ENCODE data around the gene DRC7. TPM values are rescaled to one million over a fixed set of nuclear protein-coding genes. Genes with fewer than 3 reads are reported as not detected.
A peak's percentile ranks its signal among the peaks of the same experiment; 100 is the strongest.

The DRC7 gene
- polyA plus RNA-seq, 1 donor from 2014 or later = 1.4 TPM

GRCh38 chr16:57694231-57694724 lies 328 bp upstream of the DRC7 start:
- H3K79me2 ChIP-seq (replicated peaks; ENCODE audit: insufficient read depth, low read length) = no peaks in the 10 kb centered on the region
- no peak overlapping the region for H2AFZ ChIP-seq (ENCODE audit: low read depth, low read length)
- H3K9me3 ChIP-seq (ENCODE audit: low read length) = no peaks in the 10 kb centered on the region
- TF ChIP-seq MXI1 (conservative IDR thresholded peaks at IDR 0.05; ENCODE audit: poor library complexity, severe bottlenecking) = no peak
- TF ChIP-seq RAD21 (conservative IDR thresholded peaks at IDR 0.05) = no peak
- TF ChIP-seq EZH2 (IDR thresholded peaks at IDR 0.05; ENCODE audit: borderline replicate concordance, insufficient read depth, low read length, poor library complexity, severe bottlenecking) = no peak
- no peak for TF ChIP-seq SMC3 (conservative IDR thresholded peaks at IDR 0.05; ENCODE audit: poor library complexity)
- H3K9me2 ChIP-seq (ENCODE audit: insufficient read depth, low read length) = no peaks in the 10 kb centered on the region
- H3K36me3 ChIP-seq (ENCODE audit: insufficient read depth, low read length) = no peaks in the 10 kb centered on the region
- H4K20me1 ChIP-seq (ENCODE audit: insufficient read depth) = no peaks in the 10 kb centered on the region
- no peaks in the 10 kb centered on the region for H3K27me3 ChIP-seq (ENCODE audit: insufficient read depth, low read depth, low read length)
- no peak overlapping the region for H3K9ac ChIP-seq (ENCODE audit: low read length)
- no peak overlapping the region for H3K4me2 ChIP-seq (ENCODE audit: low read length)
- no peak overlapping the region for H3K27ac ChIP-seq (ENCODE audit: low read length)
- H3F3A ChIP-seq (ENCODE audit: insufficient read depth, low read length, poor library complexity, severe bottlenecking) = no peaks in the 10 kb centered on the region
- peak overlapping the region; percentile 59 for H3K4me3 ChIP-seq (ENCODE audit: low read length)

GRCh38 chr16:57695680-57696069 lies 1.1 kb downstream of the DRC7 start:
- Histone ChIP-seq H3K4me3 (ENCODE audit: low read length) (no peak overlapping the region), H3K27ac (ENCODE audit: low read length) (no peak overlapping the region), H3K36me3 (ENCODE audit: insufficient read depth, low read length) (no peaks in the 10 kb centered on the region), H3K27me3 (ENCODE audit: insufficient read depth, low read depth, low read length) (no peaks in the 10 kb centered on the region), H4K20me1 (ENCODE audit: insufficient read depth) (no peaks in the 10 kb centered on the region), H3K9me2 (ENCODE audit: insufficient read depth, low read length) (no peaks in the 10 kb centered on the region), H3K4me2 (ENCODE audit: low read length) (no peak overlapping the region), H3K9me3 (ENCODE audit: low read length) (no peaks in the 10 kb centered on the region), H3K79me2 (replicated peaks; ENCODE audit: insufficient read depth, low read length) (no peaks in the 10 kb centered on the region), H2AFZ (ENCODE audit: low read depth, low read length) (no peak overlapping the region), H3K9ac (ENCODE audit: low read length) (no peak overlapping the region), H3F3A (ENCODE audit: insufficient read depth, low read length, poor library complexity, severe bottlenecking) (no peaks in the 10 kb centered on the region)
- TF ChIP-seq TAF1 (IDR thresholded peaks at IDR 0.05; ENCODE audit: low read depth) (no peak), EP300 (conservative IDR thresholded peaks at IDR 0.05; ENCODE audit: poor library complexity, severe bottlenecking) (no peak), CTCF (IDR thresholded peaks at IDR 0.05; ENCODE audit: poor library complexity, severe bottlenecking) (no peak), RAD21 (conservative IDR thresholded peaks at IDR 0.05) (no peak), MXI1 (conservative IDR thresholded peaks at IDR 0.05; ENCODE audit: poor library complexity, severe bottlenecking) (no peak)

- Histone ChIP-seq H3K79me2 (replicated peaks; ENCODE audit: insufficient read depth, low read length) (no peaks in the 10 kb centered on the region), H2AFZ (ENCODE audit: low read depth, low read length) (no peak overlapping the region), H3K4me2 (ENCODE audit: low read length) (no peak overlapping the region), H3K9me2 (ENCODE audit: insufficient read depth, low read length) (no peaks in the 10 kb centered on the region), H3F3A (ENCODE audit: insufficient read depth, low read length, poor library complexity, severe bottlenecking) (no peaks in the 10 kb centered on the region), H3K9me3 (ENCODE audit: low read length) (no peaks in the 10 kb centered on the region), H3K27me3 (ENCODE audit: insufficient read depth, low read depth, low read length) (no peaks in the 10 kb centered on the region), H3K36me3 (ENCODE audit: insufficient read depth, low read length) (no peaks in the 10 kb centered on the region), H3K4me3 (ENCODE audit: low read length) (no peak overlapping the region), H3K9ac (ENCODE audit: low read length) (no peak overlapping the region), H3K27ac (ENCODE audit: low read length) (no peak overlapping the region), H4K20me1 (ENCODE audit: insufficient read depth) (no peaks in the 10 kb centered on the region)
- TF ChIP-seq EZH2 (IDR thresholded peaks at IDR 0.05; ENCODE audit: borderline replicate concordance, insufficient read depth, low read length, poor library complexity, severe bottlenecking) (no peak), EP300 (conservative IDR thresholded peaks at IDR 0.05; ENCODE audit: poor library complexity, severe bottlenecking) (no peak), RAD21 (conservative IDR thresholded peaks at IDR 0.05) (no peak), POLR2AphosphoS5 (IDR thresholded peaks at IDR 0.05) (no peak), SMC3 (conservative IDR thresholded peaks at IDR 0.05; ENCODE audit: poor library complexity) (no peak), TAF1 (IDR thresholded peaks at IDR 0.05; ENCODE audit: low read depth) (no peak), MXI1 (conservative IDR thresholded peaks at IDR 0.05; ENCODE audit: poor library complexity, severe bottlenecking) (no peak), CTCF (IDR thresholded peaks at IDR 0.05; ENCODE audit: poor library complexity, severe bottlenecking) (no peak), REST (IDR thresholded peaks at IDR 0.05; ENCODE audit: borderline replicate concordance) (no peak)
Measured at GRCh38 chr16:57696240-57696639, 1.6 kb downstream of the DRC7 start.

All from neural cell (in vitro differentiated cells).